Left ventricle myocardium inferior (tissue), 1 donor: ENCODE measurements around the gene CACNA2D1. TPM values are rescaled to one million over a fixed set of nuclear protein-coding genes. Genes with fewer than 3 reads are reported as not detected.

Experiments
- DNase-seq: peaks from one replicate; pipeline ENCODE4 v3.0.0-alpha.2; 2020
- H3K27ac ChIP-seq: fragments of 200-600 bp; replicated peaks from 2 replicates; pipeline ENCODE4 v1.8.0; 2021
- H3K27me3 ChIP-seq: fragments of 200-600 bp; 2 replicates; pipeline ENCODE4 v1.8.0; 2021; ENCODE audit warnings: low read depth
- H3K36me3 ChIP-seq: fragments of 200-600 bp; 2 replicates; pipeline ENCODE4 v1.8.0; 2021
- H3K4me1 ChIP-seq: fragments of 200-600 bp; 2 replicates; pipeline ENCODE4 v1.8.0; 2021
- H3K4me3 ChIP-seq: fragments of 200-600 bp; 2 replicates; pipeline ENCODE4 v1.8.0; 2021; ENCODE audit warnings: mild to moderate bottlenecking, moderate library complexity
- H3K9me3 ChIP-seq: fragments of 200-600 bp; replicated peaks from 2 replicates; pipeline ENCODE4 v1.8.0; 2021
- intact Hi-C: fragments of 100-400 bp; cut with micrococcal nuclease; formaldehyde crosslinking; loops from one replicate; pipeline ENCODE4 v1.11.0; 2022
- total RNA-seq: library from RNA; stranded (reverse); fragmentation: NEBNext Ultra II Directional; extraction: Animal tissue kit (Norgen Biotek cat#: 25700); gene quantifications from one replicate; pipeline ENCODE4 v1.2.1, GENCODE V29; 2021
- TF ChIP-seq, protein P1 (sequence below): fragments of 200-600 bp; IDR thresholded peaks from 2 replicates; pipeline ENCODE4 v1.8.0; 2021; ENCODE audit warnings: antibody characterized with exemption, mild to moderate bottlenecking, borderline replicate concordance
- donor health status: DM: no; HTN: yes; CAD: no; lungs with severe emphysema.

CACNA2D1 gene
- total RNA-seq, 1 donor from 2014 or later = 64.6 TPM

DNA sequence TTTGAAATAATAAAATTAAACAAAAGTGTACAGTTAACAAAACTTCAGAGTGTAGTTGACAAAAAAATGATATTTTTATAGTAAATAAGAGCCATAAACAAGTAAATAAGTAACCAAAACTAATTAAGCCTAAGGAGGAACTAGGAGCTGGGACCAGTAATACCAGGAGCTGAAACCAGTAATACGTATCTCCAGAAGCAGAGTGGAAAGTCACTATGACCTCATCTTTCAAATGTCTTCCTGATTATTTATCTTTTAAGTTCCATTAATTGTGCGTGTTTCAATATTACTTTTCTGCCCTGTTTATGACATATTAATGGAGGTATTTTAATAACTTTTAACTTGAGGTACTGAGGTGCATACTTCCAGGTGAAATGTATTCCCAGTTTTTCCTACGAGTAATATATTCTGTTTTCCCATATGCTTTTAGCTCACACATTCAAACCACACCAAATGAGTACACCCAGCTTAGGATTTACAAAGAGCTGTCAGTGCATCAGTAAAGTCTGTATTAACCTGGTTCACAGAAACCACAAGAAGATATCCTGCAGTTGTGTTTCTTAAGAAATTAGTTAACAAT lies 390.0 kb downstream of the CACNA2D1 start:
- H3K27ac ChIP-seq = no peak overlapping the region
- no peaks in the 10 kb centered on the region for H3K9me3 ChIP-seq
- intact Hi-C loops = no loop called here
- DNase-seq = no peak
- peaks cover 25% of the 10 kb centered on the region for H3K4me1 ChIP-seq
- no peaks in the 10 kb centered on the region for H3K27me3 ChIP-seq
- peaks cover 5% of the 10 kb centered on the region for H3K36me3 ChIP-seq
- TF ChIP-seq, protein P1, sequence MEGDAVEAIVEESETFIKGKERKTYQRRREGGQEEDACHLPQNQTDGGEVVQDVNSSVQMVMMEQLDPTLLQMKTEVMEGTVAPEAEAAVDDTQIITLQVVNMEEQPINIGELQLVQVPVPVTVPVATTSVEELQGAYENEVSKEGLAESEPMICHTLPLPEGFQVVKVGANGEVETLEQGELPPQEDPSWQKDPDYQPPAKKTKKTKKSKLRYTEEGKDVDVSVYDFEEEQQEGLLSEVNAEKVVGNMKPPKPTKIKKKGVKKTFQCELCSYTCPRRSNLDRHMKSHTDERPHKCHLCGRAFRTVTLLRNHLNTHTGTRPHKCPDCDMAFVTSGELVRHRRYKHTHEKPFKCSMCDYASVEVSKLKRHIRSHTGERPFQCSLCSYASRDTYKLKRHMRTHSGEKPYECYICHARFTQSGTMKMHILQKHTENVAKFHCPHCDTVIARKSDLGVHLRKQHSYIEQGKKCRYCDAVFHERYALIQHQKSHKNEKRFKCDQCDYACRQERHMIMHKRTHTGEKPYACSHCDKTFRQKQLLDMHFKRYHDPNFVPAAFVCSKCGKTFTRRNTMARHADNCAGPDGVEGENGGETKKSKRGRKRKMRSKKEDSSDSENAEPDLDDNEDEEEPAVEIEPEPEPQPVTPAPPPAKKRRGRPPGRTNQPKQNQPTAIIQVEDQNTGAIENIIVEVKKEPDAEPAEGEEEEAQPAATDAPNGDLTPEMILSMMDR = no peak
- H3K4me3 ChIP-seq = no peak overlapping the region

DNA sequence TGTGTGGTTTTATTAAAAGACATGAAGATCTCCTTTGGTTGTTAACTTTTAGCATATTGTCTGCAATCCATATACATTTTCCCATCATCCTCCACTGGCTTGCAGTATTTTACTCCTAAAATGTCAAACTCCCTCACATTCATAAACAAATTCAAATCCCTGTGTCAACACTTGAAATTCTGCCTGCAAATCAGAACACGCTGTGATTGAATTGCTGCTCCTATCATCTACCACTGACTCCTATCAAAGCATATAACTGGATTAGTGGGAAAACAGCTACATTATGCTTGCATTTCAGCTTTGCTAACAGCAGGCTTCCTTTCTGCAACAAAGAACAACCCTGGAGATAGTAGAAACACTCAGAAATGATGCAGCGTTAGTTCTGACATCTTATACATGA lies 392.0 kb downstream of the CACNA2D1 start:
- Histone ChIP-seq H3K4me3 (no peak overlapping the region), H3K36me3 (no peaks in the 10 kb centered on the region), H3K9me3 (no peaks in the 10 kb centered on the region), H3K27me3 (no peaks in the 10 kb centered on the region), H3K27ac (no peak overlapping the region), H3K4me1 (peaks cover 25% of the 10 kb centered on the region)
- DNase-seq = no peak
- TF ChIP-seq, protein P1 = no peak
- intact Hi-C loops = no loop called here

DNA sequence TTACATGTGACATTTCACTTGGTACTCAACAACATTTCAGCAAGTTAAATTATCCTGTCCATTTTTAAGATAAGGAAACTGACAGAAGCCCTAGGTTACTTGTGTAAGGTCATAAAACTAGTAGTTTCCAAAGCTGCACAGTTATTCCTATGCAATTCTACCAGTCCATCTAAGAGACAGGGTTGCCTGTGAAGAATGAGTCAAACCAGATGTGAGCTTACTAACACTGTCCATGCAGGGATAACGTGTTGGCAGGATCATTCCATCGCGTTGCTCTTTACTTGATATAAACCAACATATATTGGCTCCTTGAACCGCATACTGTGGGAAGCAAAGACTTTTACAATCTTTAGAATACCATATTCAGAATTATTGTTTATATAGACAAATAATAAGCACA lies 392.8 kb downstream of the CACNA2D1 start:
- intact Hi-C loops = no loop called here
- H3K4me3 ChIP-seq = no peak overlapping the region
- H3K27ac ChIP-seq = no peak overlapping the region
- no peaks in the 10 kb centered on the region for H3K36me3 ChIP-seq
- no peak for DNase-seq
- H3K27me3 ChIP-seq = no peaks in the 10 kb centered on the region
- peaks cover 25% of the 10 kb centered on the region for H3K4me1 ChIP-seq
- TF ChIP-seq, protein P1 = no peak
- H3K9me3 ChIP-seq = no peaks in the 10 kb centered on the region

DNA sequence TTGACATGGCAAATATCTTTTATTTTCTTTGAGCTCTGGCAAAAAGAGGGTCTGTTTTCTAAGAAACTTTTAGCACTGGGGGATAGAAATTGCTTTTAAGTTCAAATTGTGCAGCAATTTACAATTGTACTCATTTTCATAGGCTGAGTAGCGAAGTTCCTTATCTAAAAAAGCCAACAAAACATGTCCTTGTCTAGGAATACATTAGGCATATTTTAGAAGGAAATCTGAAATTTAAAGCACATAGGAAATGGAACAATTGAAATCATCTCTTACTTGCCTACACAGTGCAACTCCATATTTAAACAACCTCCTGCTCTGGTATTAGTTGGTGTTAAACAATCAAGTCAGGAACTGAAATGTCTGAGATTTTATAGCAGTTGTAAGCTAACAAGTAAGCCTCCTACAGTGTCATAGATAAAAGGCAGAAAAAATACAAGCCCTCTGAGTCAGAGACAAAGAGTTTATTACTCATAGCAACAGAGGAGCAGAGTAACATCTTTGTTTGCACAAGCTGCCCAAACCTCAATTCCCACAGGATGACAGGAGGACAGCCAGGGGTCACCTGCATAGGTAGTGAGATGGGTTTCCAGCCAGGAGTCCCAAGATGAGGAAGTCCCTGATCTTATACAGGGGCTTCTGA lies 393.6 kb downstream of the CACNA2D1 start:
- Histone ChIP-seq H3K36me3 (no peaks in the 10 kb centered on the region), H3K9me3 (no peaks in the 10 kb centered on the region), H3K27ac (no peak overlapping the region), H3K27me3 (no peaks in the 10 kb centered on the region), H3K4me1 (peaks cover 27% of the 10 kb centered on the region), H3K4me3 (no peak overlapping the region)
- intact Hi-C loops = loop anchor here (10.0 kb wide), 2 partner anchors 435 to 525 kb away; no protein-coding TSS in a partner anchor
- TF ChIP-seq, protein P1 = no peak
- DNase-seq = no peak

DNA sequence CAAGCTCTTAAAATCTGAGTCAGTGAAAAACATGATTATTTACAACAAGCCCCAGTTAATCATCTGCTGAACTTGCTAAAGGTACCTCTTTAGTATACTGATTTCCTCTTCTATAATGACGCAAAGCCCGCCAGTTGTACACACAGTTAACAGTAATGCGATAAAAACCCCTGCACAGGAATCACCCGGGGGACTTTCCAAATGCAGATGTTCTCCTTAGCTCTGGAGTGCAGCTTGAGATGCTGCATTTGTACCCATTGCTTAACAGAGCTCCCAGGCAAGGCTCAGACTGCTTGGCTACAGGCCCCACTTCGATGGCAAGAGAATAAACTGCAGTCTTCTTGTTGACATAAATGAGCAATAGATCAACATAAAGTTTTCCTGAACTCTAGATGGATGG lies 394.1 kb downstream of the CACNA2D1 start:
- TF ChIP-seq, protein P1 = no peak
- peak; percentile 16 for DNase-seq
- Histone ChIP-seq H3K36me3 (no peaks in the 10 kb centered on the region), H3K4me3 (no peak overlapping the region), H3K4me1 (peaks cover 32% of the 10 kb centered on the region), H3K9me3 (no peaks in the 10 kb centered on the region), H3K27me3 (no peaks in the 10 kb centered on the region), H3K27ac (no peak overlapping the region)
- intact Hi-C loops = loop anchor here (10.0 kb wide), 2 partner anchors 435 to 525 kb away; no protein-coding TSS in a partner anchor
